GM12801 (cell line): ENCODE data around the gene TP73.

ENCODE experiments used
- CTCF ChIP-seq: IDR thresholded peaks from one replicate; pipeline ENCODE4 v1.5.1; 2011; ENCODE audit warnings: control low read depth; ENCODE audit not compliant: insufficient read length; ENCODE audit errors: extremely low read depth

The TP73 gene

GRCh38 chr1:3731583-3732433, 79.5 kb downstream of the TP73 start:
- TF ChIP-seq CTCF = no peak

- no peak for TF ChIP-seq CTCF
Measured at GRCh38 chr1:3732434-3733093, 80.2 kb downstream of the TP73 start.

- TF ChIP-seq CTCF = no peak
Measured at GRCh38 chr1:3733094-3733882, 81.0 kb downstream of the TP73 start.

GRCh38 chr1:3733883-3734589, 81.7 kb downstream of the TP73 start:
- TF ChIP-seq CTCF = no peak

GRCh38 chr1:3734602-3735001, 82.3 kb downstream of the TP73 start:
- TF ChIP-seq CTCF = no peak

- TF ChIP-seq CTCF = no peak
Measured at GRCh38 chr1:3735027-3735681, 82.8 kb downstream of the TP73 start.
